Activated CD4-positive, alpha-beta memory T cell treated with anti-CD3 and anti-CD28 coated beads for 36 hours (primary cell): ENCODE measurements around the gene ENAH. TPM values are rescaled to one million over a fixed set of nuclear protein-coding genes. Genes with fewer than 3 reads are reported as not detected.
"Not testable (repeated sequence)": the region's sequence is repeated elsewhere in the genome, so short reads cannot be mapped to it uniquely, and the experiment has no call there.

Experiments used
- CTCF ChIA-PET: fragments of 350-600 bp; sonication (Branson Sonifier 250); formaldehyde crosslinking; loops from one replicate; lab custom pipeline; 2021; ENCODE audit warnings: antibody characterized with exemption, inconsistent platforms; lab: Charles Lee
- POLR2A ChIA-PET: fragments of 350-600 bp; sonication (Branson Sonifier 250); formaldehyde crosslinking; loops from one replicate; lab custom pipeline; 2021; ENCODE audit warnings: antibody characterized with exemption; lab: Charles Lee
- DNase-seq: peaks from one replicate; pipeline ENCODE4 v3.0.0-alpha.2; 2020
- H3K27ac Mint-ChIP-seq: one replicate; pipeline ENCODE4 v1.8.0; 2021; ENCODE audit warnings: mixed read lengths
- H3K27me3 Mint-ChIP-seq: one replicate; pipeline ENCODE4 v1.8.0; 2021; ENCODE audit warnings: mixed read lengths
- H3K36me3 Mint-ChIP-seq: one replicate; pipeline ENCODE4 v1.8.0; 2021; ENCODE audit warnings: mixed read lengths
- H3K4me1 Mint-ChIP-seq: one replicate; pipeline ENCODE4 v1.8.0; 2021; ENCODE audit warnings: low read depth, mixed read lengths
- H3K4me3 Mint-ChIP-seq: one replicate; pipeline ENCODE4 v1.8.0; 2021; ENCODE audit warnings: mild to moderate bottlenecking, mixed read lengths
- H3K9me3 Mint-ChIP-seq: one replicate; pipeline ENCODE4 v1.8.0; 2021; ENCODE audit warnings: mixed read lengths
- intact Hi-C: fragments of 100-400 bp; cut with micrococcal nuclease; formaldehyde crosslinking; loops from one replicate; pipeline ENCODE4 v1.15.1; 2023
- total RNA-seq, 2 experiments: library from RNA; stranded (reverse); gene quantifications; one replicate each; pipeline ENCODE4 v1.2.3, GENCODE V29; 2021

ENAH gene
- total RNA-seq, 2 experiments from 2014 or later = 0.80 to 0.95 TPM

GRCh38 chr1:225524570-225524969 lies 128.4 kb downstream of the ENAH start:
- H3K4me1 Mint-ChIP-seq = no peaks in the 10 kb centered on the region
- DNase-seq = no peak
- intact Hi-C loops = no loop called here
- H3K27me3 Mint-ChIP-seq = peaks cover 4% of the 10 kb centered on the region
- ChIA-PET POLR2A (no interaction called here), CTCF (interaction anchor here (1.0 to 1.4 kb wide), 2 partner anchors 43 to 48 kb away, joined by 3 to 4 read pairs; no protein-coding TSS in a partner anchor)
- H3K36me3 Mint-ChIP-seq = no peaks in the 10 kb centered on the region
- H3K9me3 Mint-ChIP-seq = no peaks in the 10 kb centered on the region
- H3K27ac Mint-ChIP-seq = no peak overlapping the region
- no peak overlapping the region for H3K4me3 Mint-ChIP-seq

DNA sequence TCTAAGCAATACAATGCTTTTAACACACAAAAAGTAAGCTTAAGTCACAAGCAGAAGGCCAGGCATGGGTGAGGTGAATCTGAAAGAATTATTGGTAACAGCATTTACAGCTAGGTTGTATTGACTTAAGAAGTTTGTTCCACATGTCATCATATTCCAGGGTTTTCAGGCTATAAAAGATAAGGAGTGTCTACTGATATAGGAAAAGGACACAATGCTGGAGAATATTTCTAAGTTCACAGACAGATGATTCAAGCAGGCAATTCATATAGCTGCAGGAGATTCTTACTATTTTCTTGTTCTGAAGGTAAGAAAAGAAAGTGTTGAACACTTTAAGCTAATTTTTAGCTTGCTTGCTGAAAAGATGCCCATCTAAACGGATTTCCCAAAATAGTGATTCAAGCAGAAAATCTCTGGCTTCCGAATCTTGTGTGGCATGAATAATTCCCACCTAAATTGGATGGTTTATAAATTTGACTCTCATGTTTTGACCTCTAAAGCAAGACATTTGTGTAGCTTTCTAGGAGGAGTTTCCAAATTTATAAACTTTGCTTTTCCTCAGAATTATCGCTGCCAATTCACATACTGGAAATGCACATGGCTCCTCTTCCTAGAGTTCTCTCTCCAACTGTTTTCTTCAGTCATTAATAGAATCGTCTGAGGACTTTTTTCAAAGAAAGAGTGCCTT lies 129.5 kb downstream of the ENAH start:
- no peaks in the 10 kb centered on the region for H3K4me1 Mint-ChIP-seq
- H3K9me3 Mint-ChIP-seq = no peaks in the 10 kb centered on the region
- no peaks in the 10 kb centered on the region for H3K36me3 Mint-ChIP-seq
- no peak overlapping the region for H3K4me3 Mint-ChIP-seq
- intact Hi-C loops = no loop called here
- no peak for DNase-seq
- CTCF ChIA-PET = interaction anchor here (1.0 to 1.4 kb wide), 3 partner anchors 30 to 49 kb away, joined by 3 to 4 read pairs (median 3); no protein-coding TSS in a partner anchor
- H3K27ac Mint-ChIP-seq = no peak overlapping the region
- POLR2A ChIA-PET = no interaction called here
- peaks cover 4% of the 10 kb centered on the region for H3K27me3 Mint-ChIP-seq

GRCh38 chr1:225522588-225523262 lies 130.2 kb downstream of the ENAH start:
- no peak overlapping the region for H3K27ac Mint-ChIP-seq

GRCh38 chr1:225520587-225521227 lies 132.2 kb downstream of the ENAH start:
- ChIA-PET CTCF (no interaction called here), POLR2A (no interaction called here)
- Mint-ChIP-seq H3K27ac (no peak overlapping the region), H3K4me1 (no peaks in the 10 kb centered on the region), H3K9me3 (no peaks in the 10 kb centered on the region), H3K4me3 (no peak overlapping the region), H3K27me3 (no peaks in the 10 kb centered on the region), H3K36me3 (no peaks in the 10 kb centered on the region)
- intact Hi-C loops = no loop called here
- DNase-seq = no peak

More at GRCh38 chr1:225522588-225523262, 130.2 kb downstream of the ENAH start:
- ChIA-PET POLR2A (no interaction called here), CTCF (interaction anchor here (1.2 to 1.4 kb wide), 2 partner anchors 31 to 41 kb away, joined by 3 to 4 read pairs; no protein-coding TSS in a partner anchor)
- intact Hi-C loops = no loop called here
- peaks cover 4% of the 10 kb centered on the region for H3K27me3 Mint-ChIP-seq
- no peaks in the 10 kb centered on the region for H3K4me1 Mint-ChIP-seq
- no peak for DNase-seq
- H3K36me3 Mint-ChIP-seq = no peaks in the 10 kb centered on the region
- H3K4me3 Mint-ChIP-seq = no peak overlapping the region
- H3K9me3 Mint-ChIP-seq = no peaks in the 10 kb centered on the region

GRCh38 chr1:225519166-225519863 lies 133.6 kb downstream of the ENAH start:
- Mint-ChIP-seq H3K4me1 (no peaks in the 10 kb centered on the region), H3K4me3 (no peak overlapping the region), H3K27ac (no peak overlapping the region), H3K9me3 (no peaks in the 10 kb centered on the region), H3K27me3 (no peaks in the 10 kb centered on the region), H3K36me3 (no peaks in the 10 kb centered on the region)
- ChIA-PET CTCF (interaction anchor here (1.2 kb wide), 1 partner anchor 45 kb away, joined by 3 read pairs; no protein-coding TSS in a partner anchor), POLR2A (no interaction called here)
- no peak for DNase-seq
- intact Hi-C loops = no loop called here

- CTCF ChIA-PET = no interaction called here
- H3K27me3 Mint-ChIP-seq = peaks cover 3% of the 10 kb centered on the region
- intact Hi-C loops = no loop called here
- H3K27ac Mint-ChIP-seq = no peak overlapping the region
- H3K36me3 Mint-ChIP-seq = no peaks in the 10 kb centered on the region
- H3K4me3 Mint-ChIP-seq = no peak overlapping the region
- no peaks in the 10 kb centered on the region for H3K4me1 Mint-ChIP-seq
- POLR2A ChIA-PET = no interaction called here
- no peak for DNase-seq
- no peaks in the 10 kb centered on the region for H3K9me3 Mint-ChIP-seq
These were observed 135.2 kb downstream of the ENAH start for GRCh38 chr1:225517697-225518096.

DNA sequence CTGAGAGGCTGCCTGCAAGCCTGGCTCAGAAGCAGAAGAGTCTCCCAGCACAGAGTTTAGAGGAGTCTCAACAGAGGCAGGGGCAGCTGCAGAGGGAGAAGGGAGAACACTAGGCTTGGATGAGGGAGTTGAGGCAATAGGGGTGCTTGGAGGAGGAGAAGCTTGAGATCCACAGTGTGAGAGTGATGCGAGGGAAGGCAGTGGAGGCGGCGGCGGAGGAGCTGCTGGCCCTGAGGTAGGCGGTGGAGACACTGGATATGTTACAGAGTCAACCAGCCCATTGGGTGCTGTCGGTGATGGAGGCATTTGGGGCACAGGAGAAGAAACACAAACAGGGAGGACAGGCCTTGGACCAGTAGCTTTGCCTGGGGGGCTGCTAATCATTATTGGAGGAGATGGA lies 135.7 kb downstream of the ENAH start:
- DNase-seq = no peak
- Mint-ChIP-seq H3K36me3 (no peaks in the 10 kb centered on the region), H3K9me3 (no peaks in the 10 kb centered on the region), H3K27ac (no peak overlapping the region), H3K4me3 (no peak overlapping the region), H3K27me3 (peaks cover 3% of the 10 kb centered on the region), H3K4me1 (no peaks in the 10 kb centered on the region)
- CTCF ChIA-PET = no interaction called here
- POLR2A ChIA-PET = no interaction called here
- intact Hi-C loops = no loop called here

GRCh38 chr1:225514671-225515081 lies 138.2 kb downstream of the ENAH start:
- Mint-ChIP-seq H3K36me3 (no peaks in the 10 kb centered on the region), H3K4me1 (peaks cover 2% of the 10 kb centered on the region), H3K27me3 (peaks cover 4% of the 10 kb centered on the region), H3K4me3 (no peak overlapping the region), H3K9me3 (no peaks in the 10 kb centered on the region), H3K27ac (no peak overlapping the region)
- no peak for DNase-seq
- POLR2A ChIA-PET = no interaction called here
- CTCF ChIA-PET = interaction anchor here (0.7 kb wide), 1 partner anchor 16 kb away, joined by 3 read pairs; no protein-coding TSS in a partner anchor
- intact Hi-C loops = no loop called here

GRCh38 chr1:225513576-225513975 lies 139.3 kb downstream of the ENAH start:
- H3K27me3 Mint-ChIP-seq, CTCF ChIA-PET, H3K9me3 Mint-ChIP-seq, DNase-seq, H3K4me1 Mint-ChIP-seq, H3K36me3 Mint-ChIP-seq, H3K27ac Mint-ChIP-seq, H3K4me3 Mint-ChIP-seq, intact Hi-C loops, POLR2A ChIA-PET: not testable (repeated sequence)

GRCh38 chr1:225511828-225512381 lies 141.0 kb downstream of the ENAH start:
- DNase-seq = no peak
- Mint-ChIP-seq H3K4me1 (peaks cover 6% of the 10 kb centered on the region), H3K27me3 (peaks cover 5% of the 10 kb centered on the region), H3K27ac (no peak overlapping the region), H3K4me3 (no peak overlapping the region), H3K9me3 (no peaks in the 10 kb centered on the region), H3K36me3 (no peaks in the 10 kb centered on the region)
- intact Hi-C loops = no loop called here
- ChIA-PET POLR2A (no interaction called here), CTCF (no interaction called here)

DNA sequence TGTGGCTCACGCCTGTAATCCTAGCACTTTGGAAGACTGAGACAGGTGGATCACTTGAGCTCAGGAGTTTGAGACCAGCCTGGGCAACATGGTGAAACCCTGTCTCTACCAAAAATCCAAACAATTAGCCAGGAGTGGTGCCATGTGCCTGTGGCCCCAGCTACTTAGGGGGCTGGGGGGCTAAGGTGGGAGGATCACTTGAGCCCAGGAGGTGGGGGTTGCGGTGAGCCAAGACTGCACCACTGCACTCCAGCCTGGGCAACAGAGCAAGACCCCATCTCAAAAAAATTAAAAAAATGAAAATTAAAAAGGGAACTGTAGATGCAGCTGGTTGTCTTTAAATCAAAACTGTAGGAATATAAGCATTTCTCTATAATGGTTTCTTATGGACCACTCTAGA lies 142.2 kb downstream of the ENAH start:
- intact Hi-C loops, H3K4me1 Mint-ChIP-seq, H3K36me3 Mint-ChIP-seq, H3K9me3 Mint-ChIP-seq, POLR2A ChIA-PET, H3K4me3 Mint-ChIP-seq, CTCF ChIA-PET, H3K27me3 Mint-ChIP-seq, DNase-seq, H3K27ac Mint-ChIP-seq: not testable (repeated sequence)

DNA sequence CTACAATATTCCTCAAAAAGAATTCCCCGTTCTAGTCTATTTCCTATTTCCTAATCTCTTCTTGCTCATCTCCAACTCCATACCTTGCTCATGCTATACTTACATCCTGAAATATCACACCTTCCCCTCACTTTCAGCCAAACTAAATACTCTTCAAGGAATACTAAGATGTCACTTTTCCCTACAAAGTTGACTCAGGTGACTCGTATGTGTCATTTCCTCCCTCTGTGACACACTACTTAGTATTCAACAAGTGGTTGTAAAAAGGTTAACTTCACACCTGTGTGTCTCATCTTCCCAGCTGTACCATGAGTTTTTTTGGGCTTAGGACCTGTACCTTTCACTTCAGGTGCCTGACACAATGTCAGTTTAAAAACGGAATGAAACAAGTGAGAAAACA lies 143.2 kb downstream of the ENAH start:
- CTCF ChIA-PET = no interaction called here
- intact Hi-C loops = no loop called here
- Mint-ChIP-seq H3K27ac (no peak overlapping the region), H3K4me1 (peaks cover 6% of the 10 kb centered on the region), H3K27me3 (peaks cover 5% of the 10 kb centered on the region), H3K9me3 (no peaks in the 10 kb centered on the region), H3K4me3 (no peak overlapping the region), H3K36me3 (no peaks in the 10 kb centered on the region)
- POLR2A ChIA-PET = no interaction called here
- no peak for DNase-seq
